ENCODE results near the gene TREM1.
A peak's percentile ranks its signal among the peaks of the same experiment; 100 is the strongest.
"Not testable (repeated sequence)": the region's sequence is repeated elsewhere in the genome, so short reads cannot be mapped to it uniquely, and the experiment has no call there.

The TREM1 gene

GRCh38 chr6:41297248-41297647, 10.8 kb upstream of the TREM1 start:
- not testable (repeated sequence) for DNase-seq

GRCh38 chr6:41294214-41294872, 7.9 kb upstream of the TREM1 start:
- DNase-seq, result peak in 1 of 58 donors; percentile 29

DNA sequence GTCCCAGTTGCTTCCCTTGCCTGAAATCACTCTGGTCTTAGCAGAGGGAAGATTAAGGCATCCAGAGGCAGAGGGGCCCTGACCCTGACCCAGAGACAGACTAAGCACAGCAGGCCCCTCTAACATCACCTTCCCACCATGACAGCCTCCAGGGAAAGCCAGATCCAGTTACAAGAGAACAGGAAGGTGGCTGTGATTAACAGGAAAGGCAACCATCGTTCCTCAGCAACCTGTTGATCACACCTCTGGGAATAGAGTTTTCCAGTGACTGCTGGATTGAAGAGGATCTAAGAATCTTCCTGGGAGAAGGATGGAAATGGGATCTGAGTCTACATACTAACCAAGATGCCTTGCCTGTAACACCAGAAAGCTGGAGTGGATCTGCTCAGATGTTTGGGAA, 5.2 kb upstream of the TREM1 start:
- no peak for DNase-seq

GRCh38 chr6:41289815-41290214, 3.3 kb upstream of the TREM1 start:
- no peak for DNase-seq

GRCh38 chr6:41288754-41289129, 2.3 kb upstream of the TREM1 start:
- no peak for DNase-seq

DNA sequence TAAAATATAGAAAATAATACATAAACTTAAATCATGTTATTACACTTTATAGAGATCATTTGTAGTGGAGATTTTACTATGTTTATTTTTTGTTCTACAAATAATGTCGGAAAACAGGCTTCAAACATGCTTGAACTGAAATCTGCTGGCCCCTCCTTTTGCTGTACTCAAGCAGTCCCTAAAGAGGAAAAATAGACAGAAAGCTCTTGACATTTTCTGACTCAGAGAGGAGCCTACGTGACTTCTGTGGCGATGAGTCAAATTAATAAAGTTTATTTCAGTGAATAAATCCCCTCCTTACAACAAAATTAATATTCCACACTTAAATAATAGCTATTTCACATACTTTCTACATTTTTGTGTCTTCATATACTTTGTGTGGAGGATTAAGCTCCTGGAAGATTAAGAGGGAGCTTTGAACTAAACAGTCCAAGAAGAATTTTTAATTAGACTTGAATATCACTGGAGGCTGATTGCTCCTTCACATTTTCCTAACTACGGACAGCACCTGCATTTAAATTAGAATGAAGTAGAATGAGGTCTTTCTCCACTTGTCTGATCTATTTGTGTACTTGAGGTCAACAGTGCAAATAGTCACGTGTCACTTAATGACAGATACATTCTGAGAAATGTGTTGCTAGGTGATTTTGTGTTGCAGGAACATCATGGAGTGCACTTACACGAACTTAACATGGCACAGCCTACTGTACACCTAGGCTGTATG, 1.7 kb upstream of the TREM1 start:
- no peak for DNase-seq

GRCh38 chr6:41284726-41285125, 1.8 kb downstream of the TREM1 start:
- DNase-seq, result no peak

- DNase-seq, result no peak
Measured at GRCh38 chr6:41283600-41283999, 2.9 kb downstream of the TREM1 start.

GRCh38 chr6:41280381-41281057, 6.0 kb downstream of the TREM1 start:
- DNase-seq, result no peak

DNA sequence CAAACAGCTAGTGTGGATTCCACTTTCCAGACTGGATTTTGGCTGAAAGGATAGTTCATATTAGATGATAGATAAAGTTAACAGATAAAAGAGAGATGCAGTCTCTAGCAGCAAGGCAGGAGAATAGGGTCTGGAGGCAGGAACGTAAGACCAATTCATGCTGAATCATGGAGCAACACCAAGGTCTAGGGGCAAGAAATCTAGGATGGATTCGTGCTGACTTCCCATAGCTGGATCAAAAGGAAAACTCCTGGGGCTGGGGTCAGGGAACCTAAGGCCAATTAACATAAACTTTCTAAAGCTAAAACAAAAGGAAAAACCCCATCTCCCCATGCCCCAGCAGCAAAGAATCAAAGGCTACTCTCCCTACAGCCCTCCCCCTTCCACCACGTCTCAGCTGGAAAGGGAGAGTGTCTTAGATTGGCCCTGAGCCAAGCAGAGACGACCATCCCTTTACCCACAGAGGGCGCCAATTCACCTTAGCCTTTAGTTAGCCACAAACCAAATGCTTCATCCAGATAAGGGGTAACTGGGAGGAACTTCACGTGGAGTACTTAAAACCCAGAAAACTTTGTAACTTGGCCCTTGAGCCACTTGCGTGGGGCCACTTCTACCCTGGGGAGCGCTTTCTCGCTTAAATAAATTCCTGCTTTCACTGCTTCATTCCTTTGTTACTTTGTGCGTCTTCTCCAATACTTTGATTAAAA, 7.6 kb downstream of the TREM1 start:
- DNase-seq, result peak in 5 of 58 donors; percentile 7 to 16 (median 9)

DNA sequence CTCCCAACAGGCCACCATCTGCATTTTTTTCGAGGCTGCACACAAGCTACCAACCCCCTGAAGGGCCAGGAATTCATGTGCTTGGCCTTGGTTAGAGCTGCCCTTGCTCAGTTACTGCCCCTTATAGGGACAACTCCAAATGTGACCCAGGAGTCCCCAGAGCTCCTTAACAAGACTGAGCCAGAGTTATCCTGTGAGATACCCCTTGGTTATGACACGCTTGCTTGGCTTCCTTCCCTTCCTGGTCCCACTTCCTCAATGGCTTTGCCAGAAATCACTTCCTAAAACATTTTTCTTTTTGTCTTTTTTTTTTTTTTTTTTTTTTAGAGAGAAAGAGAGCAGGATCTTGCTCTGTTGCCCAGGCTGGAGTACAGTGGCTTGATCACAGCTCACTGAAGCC, 8.9 kb downstream of the TREM1 start:
- DNase-seq, result no peak

GRCh38 chr6:41275489-41275888, 11.0 kb downstream of the TREM1 start:
- DNase-seq, result no peak

GRCh38 chr6:41274256-41274655, 12.2 kb downstream of the TREM1 start:
- no peak for DNase-seq

DNA sequence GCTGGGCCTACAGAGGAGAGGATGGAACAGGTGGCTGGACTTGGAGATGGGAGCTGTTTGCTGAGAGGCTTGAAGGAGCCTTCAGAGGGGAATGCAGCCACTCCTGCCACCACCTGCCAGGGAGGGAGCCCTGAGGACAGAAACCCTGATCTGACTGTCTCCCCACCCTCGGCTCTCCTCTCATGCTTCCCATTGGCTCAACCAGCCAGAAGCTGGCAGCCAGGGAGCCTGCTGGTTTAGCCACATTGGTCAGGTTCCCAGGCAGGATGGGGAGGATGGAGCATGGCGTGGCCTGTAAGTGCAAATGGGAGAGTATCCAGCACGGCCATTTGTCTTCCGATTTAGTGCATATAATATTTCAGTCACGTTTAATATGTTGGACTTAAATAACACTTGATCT, 12.8 kb downstream of the TREM1 start:
- no peak for DNase-seq

GRCh38 chr6:41272591-41273240, 13.8 kb downstream of the TREM1 start:
- no peak for DNase-seq

DNA sequence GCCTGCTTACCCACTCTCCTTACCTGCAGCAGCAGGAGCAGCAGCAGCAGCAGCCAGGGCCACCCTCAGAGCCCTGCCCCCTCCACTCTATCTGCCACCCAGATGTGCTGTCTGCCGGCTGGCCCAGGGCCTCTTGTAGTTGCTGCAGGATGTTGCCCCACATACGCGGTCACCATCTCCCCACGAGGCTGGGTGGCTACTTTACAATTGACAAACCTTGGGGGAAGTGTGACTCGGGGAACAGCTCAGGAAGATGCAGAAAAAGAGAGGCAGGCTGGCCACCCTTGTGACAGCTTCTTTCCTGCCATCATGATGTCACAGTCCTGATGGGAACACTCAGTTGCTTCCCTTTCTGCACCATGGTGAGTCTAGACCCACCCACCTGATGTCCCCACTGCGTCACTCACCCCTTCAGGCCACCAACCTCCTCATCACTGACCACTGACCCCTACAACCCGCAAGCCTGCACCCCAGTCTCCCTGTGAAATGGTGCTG, 14.5 kb downstream of the TREM1 start:
- peak in 13 of 58 donors; percentile 9 to 62 (median 18) for DNase-seq

DNA sequence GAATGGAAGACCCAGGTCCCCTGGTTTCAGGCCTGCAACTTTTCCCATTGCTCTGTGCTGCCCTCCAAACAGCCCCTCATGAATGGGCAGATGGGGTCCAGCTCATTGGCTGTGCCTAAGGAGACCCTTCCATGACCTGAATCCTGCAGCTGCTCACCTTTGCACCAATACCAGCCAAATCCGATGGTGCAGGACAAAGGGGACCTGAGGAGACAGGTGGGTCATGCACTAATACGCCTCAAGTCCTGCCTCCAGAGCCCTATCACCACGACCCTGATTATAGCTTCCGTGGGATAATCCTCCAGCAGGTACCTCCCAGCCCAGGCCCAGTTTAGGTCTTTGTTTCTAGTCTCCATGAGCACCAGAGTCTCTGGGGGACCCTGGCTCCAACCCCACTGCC, 16.8 kb downstream of the TREM1 start:
- DNase-seq, result no peak

DNA sequence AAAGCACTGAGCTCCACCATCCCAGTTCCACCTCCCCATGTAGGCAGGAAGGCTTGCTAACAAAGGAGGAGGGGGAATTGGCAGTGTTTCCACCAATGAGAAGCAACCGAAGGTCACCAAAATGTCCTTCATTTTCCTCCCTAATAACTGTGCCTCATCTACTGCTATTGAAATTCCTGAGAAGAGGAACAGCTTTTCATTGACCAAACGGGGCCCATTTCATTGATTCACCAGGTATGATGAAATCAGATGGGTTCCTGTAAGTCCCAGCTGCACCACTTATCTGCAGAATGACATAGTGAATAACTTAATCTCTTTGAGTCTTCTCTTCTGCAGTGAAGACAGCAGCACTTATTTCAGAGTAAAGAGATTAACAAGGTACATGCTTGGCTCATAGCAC, 17.3 kb downstream of the TREM1 start:
- no peak for DNase-seq

GRCh38 chr6:41268478-41268877, 18.0 kb downstream of the TREM1 start:
- DNase-seq, result no peak

GRCh38 chr6:41266541-41266940, 19.9 kb downstream of the TREM1 start:
- DNase-seq, result no peak

DNA sequence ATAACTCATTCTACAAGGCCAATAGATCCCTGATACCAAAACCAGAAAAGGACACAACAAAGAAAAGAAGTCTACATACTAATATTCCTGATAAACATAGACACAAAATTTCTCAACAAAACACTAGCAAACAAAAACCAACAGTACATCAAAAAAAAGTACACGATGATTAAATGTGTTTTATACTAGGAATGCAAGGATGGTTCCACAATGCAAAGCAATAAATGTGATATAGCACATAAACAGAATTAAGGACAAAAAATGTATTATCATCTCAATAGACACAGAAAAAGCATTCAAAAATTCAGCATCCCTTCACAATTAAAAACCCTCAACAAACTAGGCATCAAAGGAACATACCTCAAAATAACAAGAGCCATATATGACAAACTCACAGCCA, 23.2 kb downstream of the TREM1 start:
- no peak for DNase-seq

Measured in anterior cingulate cortex (tissue), 58 donors.